GM18861 (cell line): Measurements from ENCODE around the gene RBFOX1.
"Not testable (repeated sequence)": the region's sequence is repeated elsewhere in the genome, so short reads cannot be mapped to it uniquely, and the experiment has no call there.

Experiments
- ATAC-seq: cut with Tn5 transposase; IDR thresholded peaks from one replicate; pipeline ENCODE4 v1.9.1; 2021; ENCODE audit not compliant: unreplicated experiment

Gene RBFOX1

GRCh38 chr16:7456211-7456610, 123.6 kb downstream of the RBFOX1 start:
- no peak for ATAC-seq

- no peak for ATAC-seq
These were observed 125.5 kb downstream of the RBFOX1 start for GRCh38 chr16:7458144-7458543.

GRCh38 chr16:7470344-7470743, 137.7 kb downstream of the RBFOX1 start:
- ATAC-seq = no peak

GRCh38 chr16:7471268-7471667, 138.6 kb downstream of the RBFOX1 start:
- no peak for ATAC-seq

GRCh38 chr16:7482032-7482431, 149.4 kb downstream of the RBFOX1 start:
- no peak for ATAC-seq

GRCh38 chr16:7482596-7483290, 150.1 kb downstream of the RBFOX1 start:
- no peak for ATAC-seq

GRCh38 chr16:7487574-7488323, 155.1 kb downstream of the RBFOX1 start:
- ATAC-seq = no peak

GRCh38 chr16:7492122-7492521, 159.5 kb downstream of the RBFOX1 start:
- ATAC-seq = no peak

- ATAC-seq = no peak
These were observed 160.5 kb downstream of the RBFOX1 start for GRCh38 chr16:7493133-7493532.

GRCh38 chr16:7497691-7498090, 165.0 kb downstream of the RBFOX1 start:
- no peak for ATAC-seq

- ATAC-seq = no peak
These were observed 169.2 kb downstream of the RBFOX1 start for GRCh38 chr16:7501868-7502267.

- not testable (repeated sequence) for ATAC-seq
These were observed 170.0 kb downstream of the RBFOX1 start for GRCh38 chr16:7502591-7503157.

GRCh38 chr16:7503666-7504065, 171.0 kb downstream of the RBFOX1 start:
- ATAC-seq = no peak

- ATAC-seq = no peak
These were observed 172.2 kb downstream of the RBFOX1 start for GRCh38 chr16:7504844-7505243.

GRCh38 chr16:7505495-7505894, 172.8 kb downstream of the RBFOX1 start:
- no peak for ATAC-seq

- no peak for ATAC-seq
These were observed 173.7 kb downstream of the RBFOX1 start for GRCh38 chr16:7506363-7506762.

- ATAC-seq = no peak
These were observed 176.0 kb downstream of the RBFOX1 start for GRCh38 chr16:7508656-7509055.

GRCh38 chr16:7509963-7510601, 177.4 kb downstream of the RBFOX1 start:
- ATAC-seq = no peak

- ATAC-seq = no peak
These were observed 179.1 kb downstream of the RBFOX1 start for GRCh38 chr16:7511549-7512260.

GRCh38 chr16:7512503-7512902, 179.9 kb downstream of the RBFOX1 start:
- no peak for ATAC-seq

GRCh38 chr16:7513429-7513828, 180.8 kb downstream of the RBFOX1 start:
- no peak for ATAC-seq
